D341Med (cell line): Measurements from ENCODE around the gene KDM4F.
"Not testable (repeated sequence)": the region's sequence is repeated elsewhere in the genome, so short reads cannot be mapped to it uniquely, and the experiment has no call there.

Experiments used
- DNase-seq: peaks from one replicate; pipeline ENCODE4 v3.0.0; 2012; ENCODE audit warnings: low spot score

KDM4F gene

DNA sequence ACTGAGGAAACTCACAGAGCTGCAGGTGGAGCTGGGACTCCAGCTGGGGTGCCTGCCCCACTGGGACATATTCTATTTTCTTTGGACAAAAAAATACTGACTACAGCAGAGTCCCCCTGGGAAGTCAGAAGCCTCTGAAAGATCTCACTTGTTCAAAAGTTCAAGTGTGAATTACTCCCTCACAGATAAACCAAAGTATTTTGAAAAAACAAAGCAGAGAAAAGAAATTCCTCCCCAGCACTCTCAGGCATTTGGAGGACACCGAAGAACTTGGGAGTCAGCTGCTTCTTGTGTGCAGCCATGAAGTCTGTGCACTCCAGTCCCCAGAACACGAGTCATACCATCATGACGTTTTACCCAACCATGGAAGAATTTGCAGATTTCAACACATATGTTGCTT is at the start of gene KDM4F:
Gene KDM4F, plus strand, starts transcription at position 301 of the 400 bp plus-strand sequence.
- DNase-seq = not testable (repeated sequence)

DNA sequence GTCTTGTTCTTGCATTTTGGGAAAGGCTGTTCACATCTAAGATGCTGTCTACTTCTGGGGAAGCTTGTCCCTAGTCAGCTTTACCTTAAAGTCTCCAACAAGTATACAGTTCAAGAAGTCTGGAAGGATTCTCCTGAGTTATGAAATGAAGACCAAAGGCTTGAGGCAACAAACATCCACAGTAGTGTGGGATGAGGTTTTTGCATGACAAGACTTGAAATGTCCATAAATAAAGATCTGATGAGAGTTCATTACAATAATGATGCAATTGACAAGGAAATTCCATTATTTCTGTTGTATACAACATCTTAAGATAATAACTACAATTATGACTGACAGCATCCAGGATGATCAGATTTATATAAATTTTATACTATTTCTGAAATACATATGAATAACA is 45.5 kb upstream of the KDM4F start:
- DNase-seq = no peak

DNA sequence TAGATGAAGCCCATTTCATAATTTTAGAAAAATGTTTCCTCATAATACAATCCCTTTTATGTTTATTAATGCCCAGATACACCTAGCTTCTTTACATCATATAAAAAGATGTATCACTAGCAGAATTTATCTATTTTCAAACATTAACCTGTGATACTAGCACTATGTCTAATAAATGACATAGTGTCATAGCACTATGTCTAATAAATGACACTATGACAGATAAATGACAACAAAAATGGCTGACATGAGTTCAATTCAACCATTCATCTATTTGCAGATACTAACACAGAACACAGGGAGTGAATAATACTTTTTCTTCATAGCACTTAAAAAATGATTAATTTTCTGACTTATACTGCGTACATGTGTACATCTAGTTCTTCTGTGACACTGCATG is 43.6 kb upstream of the KDM4F start:
- no peak for DNase-seq

DNA sequence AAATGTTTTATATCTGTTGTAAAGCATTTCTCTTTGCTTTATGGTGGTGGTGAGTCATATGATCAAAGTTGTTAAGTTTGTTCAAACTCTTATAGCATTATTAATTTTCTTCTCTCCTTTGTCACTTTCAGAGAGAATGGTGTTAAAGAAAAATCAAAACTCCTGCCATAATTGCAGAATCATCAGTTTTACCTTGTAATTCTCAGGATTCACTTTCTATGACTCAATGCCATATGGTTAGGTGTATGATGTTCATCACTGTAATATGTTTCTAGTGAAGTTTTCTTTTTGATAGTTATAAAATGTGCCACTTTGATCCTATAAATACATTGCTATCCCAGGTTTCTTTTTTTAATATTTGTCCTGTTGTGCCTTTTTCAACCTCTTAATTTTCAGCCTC is 37.8 kb upstream of the KDM4F start:
- DNase-seq = no peak

DNA sequence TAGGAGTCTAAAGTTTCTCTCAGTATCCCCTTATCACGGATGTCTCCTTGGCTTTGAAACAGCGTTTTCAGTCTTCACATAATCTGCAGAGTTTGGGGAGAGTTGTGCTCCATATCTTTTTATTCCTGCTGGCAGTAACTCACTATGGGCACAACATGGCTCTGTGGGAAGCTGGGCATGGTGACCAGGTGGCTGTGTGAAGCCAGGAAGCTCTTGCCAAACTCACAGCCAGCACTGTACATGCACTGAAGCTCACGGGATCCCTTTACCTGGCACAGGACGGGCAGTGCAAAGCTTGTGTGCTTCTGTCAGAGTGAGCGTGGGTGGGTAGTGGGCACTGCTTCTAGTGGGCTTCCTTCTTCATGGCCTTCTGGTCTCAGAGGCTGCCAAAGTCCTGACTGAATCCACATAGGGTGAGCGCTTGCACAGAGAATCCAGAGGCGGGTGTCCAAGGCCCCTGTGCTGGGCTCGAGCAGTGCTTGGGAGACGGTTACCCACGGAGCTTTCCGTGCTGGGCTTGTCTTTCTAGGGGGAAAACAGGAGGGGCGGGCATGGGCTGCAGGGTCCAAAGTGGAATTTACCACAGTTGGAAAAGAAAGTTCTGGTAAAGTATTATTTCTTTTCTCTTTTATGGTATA is 34.9 kb upstream of the KDM4F start:
- DNase-seq = no peak

DNA sequence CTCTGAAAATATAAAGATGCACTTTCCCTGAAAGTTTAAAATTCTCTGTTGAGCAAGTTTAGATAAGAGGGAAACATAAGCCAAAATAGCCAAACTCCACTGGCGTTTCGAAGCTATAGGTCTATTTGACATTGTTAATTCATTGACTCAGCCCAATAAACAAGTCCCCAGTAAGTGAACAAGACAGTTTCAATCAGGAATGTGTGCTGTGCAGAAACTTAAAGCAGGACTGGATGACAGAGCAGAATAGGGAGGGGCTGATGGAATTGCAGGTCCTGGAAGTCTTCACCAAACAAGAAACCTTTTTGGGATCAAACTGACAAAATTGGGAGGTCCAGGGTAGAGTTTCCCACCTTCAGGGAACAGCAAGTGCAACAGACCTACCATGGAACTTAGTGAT is 33.1 kb upstream of the KDM4F start:
- no peak for DNase-seq

DNA sequence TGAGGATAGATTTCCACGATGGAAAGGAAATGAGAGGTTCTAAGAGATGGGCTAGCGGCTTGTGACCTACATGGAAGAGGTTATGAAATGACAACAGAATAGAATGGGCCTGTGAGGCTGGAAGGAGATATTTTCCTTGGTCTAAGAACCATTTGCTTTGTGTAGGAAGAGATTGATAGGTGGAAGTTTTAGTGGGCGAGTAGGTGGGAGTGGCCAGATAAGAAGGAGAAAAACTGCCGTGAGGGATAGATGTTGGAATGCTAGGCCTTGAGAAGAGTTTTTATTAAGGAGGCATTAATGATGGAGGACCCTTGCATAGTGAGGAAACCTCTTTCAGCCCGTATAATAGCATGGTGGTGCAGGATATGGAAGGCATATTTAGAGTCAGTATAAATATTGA is 27.8 kb upstream of the KDM4F start:
- DNase-seq = not testable (repeated sequence)

DNA sequence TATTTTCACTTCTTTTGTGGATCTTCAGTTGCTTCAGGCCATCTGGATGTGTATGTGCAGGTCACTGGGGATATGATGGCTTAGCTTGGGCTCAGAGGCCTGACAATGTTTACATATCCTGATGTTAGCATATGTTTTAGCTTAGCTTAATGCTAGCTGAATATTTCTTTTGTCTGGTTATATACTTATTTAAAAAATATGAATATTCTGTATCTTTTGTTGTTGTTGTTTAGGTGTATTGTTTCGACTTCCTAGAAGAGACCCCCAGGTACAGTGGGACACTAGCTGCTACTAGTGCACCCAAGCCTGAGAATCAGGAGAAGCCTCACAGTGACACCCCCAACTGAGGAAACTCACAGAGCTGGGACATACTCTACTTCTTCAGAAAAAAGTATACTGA is 24.3 kb upstream of the KDM4F start, which contains the start of gene KDM4E:
Gene KDM4E, plus strand, starts transcription at position 301 of the 400 bp plus-strand sequence. CDS start 300 bp downstream, outside the sequence.
- DNase-seq = no peak

DNA sequence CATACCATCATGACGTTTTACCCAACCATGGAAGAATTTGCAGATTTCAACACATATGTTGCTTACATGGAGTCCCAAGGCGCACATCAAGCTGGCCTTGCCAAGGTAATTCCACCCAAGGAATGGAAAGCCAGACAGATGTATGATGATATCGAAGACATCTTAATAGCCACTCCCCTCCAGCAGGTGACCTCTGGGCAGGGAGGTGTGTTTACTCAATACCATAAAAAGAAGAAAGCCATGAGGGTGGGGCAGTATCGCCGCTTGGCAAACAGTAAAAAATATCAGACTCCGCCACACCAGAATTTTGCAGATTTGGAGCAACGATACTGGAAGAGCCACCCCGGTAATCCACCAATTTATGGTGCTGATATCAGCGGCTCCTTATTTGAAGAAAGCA is 23.6 kb upstream of the KDM4F start:
- not testable (repeated sequence) for DNase-seq

DNA sequence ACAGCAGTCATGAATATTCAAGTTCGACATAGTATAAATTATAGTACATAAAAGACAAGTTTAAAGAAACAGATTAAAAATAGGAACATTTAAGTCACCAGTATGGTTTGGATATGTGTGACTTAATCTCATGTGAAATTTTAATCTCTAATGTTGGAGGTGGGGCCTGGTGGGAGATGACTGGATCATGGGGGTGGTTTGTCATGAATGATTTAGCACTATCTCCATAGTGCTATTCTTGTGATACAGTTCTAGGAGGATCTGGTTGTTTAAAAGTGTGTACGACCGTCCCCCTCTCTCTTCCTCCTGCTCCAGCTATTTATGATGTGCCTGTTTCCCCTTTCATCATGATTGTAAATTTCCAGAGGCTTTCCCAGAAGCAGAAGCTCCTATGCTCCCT is 20.9 kb upstream of the KDM4F start:
- no peak for DNase-seq

DNA sequence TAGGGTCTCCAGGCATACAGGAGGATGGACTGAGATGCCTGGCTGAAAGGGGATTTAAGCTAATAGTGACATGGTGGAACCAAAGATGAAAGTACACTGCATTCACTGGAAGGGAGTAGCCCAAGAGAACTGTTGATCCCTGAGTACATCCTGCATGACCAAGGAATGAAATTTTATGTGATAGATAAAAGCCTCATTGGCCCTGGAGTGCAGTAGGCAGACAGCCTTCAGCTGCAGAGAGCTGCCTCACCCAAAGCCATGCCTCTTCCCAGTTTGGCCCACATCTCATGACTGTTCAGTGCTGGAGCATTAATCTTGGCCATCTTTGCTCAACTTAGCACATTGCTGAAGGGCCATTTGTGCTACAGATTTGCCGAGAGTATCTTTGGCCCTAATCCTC is 16.2 kb upstream of the KDM4F start:
- no peak for DNase-seq

DNA sequence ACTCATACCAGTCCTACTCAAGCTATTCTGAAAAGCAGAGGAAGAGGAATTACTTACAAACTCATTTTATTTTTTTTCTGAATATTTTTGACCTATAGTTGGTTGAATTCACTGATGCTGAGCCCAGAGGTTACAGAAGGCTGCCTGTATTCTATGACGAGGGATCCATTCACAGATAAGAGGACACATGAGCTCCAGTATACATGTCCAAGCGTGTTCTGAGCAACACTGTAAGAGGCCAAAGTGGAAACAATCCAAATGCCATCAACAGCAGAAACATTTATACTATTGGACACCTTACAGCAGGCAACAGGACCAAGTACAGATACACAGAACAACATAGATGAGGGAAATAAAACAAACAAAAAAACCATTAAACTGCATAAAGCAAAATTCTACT is 13.9 kb upstream of the KDM4F start:
- no peak for DNase-seq

DNA sequence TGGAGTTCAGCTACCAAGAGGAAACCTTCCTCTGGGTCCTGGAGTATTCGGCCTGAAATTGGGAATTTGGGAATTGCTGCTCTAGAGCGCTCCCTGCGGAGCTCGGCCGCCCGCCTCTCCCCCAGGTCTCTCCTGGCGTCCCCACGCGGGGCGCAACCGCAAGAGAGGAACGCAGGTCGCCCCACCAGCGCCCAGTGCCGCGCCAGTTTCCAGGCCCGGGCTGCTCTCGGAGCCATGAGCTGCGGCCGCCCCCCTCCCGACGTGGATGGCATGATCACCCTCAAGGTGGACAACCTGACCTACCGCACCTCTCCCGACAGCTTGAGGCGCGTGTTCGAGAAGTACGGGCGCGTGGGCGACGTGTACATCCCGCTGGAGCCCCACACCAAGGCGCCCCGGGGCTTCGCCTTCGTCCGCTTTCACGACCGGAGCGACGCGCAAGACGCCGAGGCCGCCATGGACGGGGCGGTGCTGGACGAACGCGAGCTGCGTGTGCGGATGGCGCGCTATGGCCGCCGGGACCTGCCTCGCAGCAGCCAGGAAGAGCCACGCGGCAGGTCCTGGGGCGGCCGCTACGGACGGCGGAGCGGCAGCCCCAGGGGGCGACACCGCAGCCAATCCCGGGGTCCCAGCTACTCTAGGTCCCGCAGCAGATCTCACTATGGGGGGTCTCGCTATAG is 11.7 kb upstream of the KDM4F start:
- DNase-seq = not testable (repeated sequence)

DNA sequence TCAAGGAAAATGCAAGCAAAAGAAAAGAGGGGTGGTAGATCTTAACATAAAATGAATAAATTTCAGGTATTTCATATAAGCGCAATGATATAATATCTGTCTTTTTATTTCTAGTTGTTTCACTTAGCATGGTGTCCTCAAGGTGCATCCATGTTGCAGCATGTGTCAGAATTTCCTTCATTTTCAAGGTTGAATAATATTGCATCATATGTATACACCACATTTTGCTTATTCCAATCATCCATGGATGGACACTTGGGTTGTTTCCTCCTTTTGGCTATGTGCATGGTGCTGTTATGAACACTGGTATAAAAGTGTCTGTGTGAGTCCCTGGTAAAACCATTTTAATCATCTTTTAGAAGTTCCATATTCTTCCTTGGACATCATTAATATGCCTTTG is 7.0 kb upstream of the KDM4F start:
- DNase-seq = no peak

DNA sequence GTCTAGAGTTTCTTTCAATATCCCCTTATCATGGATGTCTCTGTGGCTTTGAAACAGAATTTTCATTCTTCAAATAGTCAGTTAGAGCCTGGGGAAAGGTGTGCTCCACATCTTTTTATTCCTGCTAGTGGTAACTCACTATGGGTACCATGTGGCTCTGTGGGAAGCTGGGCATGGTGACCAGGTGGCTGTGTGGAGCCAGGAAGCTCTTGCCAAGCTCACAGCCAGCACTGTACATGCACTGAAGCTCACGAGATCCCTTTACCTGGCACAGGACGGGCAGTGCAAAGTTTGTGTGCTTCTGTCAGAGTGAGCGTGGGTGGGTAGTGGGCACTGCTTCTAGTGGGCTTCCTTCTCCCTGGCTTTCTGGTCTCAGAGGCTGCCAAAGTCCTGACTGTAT is 6.3 kb upstream of the KDM4F start:
- no peak for DNase-seq

DNA sequence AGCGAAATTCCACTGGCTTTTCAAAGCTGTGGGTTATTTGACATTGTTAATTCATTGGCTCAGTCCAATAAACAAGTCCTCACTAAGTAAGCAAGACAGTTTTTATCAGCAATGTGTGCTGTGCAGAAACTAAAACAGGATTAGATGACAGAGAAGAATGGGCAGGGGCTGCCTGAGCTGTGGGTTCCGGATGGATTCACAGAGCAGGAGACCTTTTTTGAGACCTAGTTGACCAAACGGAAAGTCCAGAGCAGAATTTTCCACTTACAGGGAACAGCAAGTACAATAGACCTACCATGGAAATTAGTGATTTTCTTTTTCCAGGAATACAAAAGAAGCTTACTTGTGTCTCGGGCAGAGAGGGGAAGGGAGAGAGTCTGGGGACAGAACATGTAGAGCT is 5.2 kb upstream of the KDM4F start:
- DNase-seq = no peak

DNA sequence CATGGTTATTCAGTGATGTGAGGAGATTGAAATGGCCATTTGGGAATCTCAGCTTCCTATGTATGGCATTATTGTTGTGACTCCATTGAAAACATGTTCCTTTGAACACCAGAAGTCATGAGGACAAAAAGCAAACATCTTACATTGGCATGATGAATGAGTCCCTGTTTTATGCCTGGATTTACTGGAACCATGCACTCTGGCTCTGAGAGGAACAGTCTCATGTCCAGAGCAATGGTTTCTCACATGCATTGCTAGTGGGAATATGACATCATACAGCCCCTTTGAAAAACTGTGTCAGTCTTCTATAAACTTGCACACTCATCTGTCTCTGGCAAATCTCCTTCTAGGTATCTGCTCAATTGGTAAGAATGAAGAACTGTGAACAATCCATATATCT is 3.4 kb upstream of the KDM4F start:
- no peak for DNase-seq

DNA sequence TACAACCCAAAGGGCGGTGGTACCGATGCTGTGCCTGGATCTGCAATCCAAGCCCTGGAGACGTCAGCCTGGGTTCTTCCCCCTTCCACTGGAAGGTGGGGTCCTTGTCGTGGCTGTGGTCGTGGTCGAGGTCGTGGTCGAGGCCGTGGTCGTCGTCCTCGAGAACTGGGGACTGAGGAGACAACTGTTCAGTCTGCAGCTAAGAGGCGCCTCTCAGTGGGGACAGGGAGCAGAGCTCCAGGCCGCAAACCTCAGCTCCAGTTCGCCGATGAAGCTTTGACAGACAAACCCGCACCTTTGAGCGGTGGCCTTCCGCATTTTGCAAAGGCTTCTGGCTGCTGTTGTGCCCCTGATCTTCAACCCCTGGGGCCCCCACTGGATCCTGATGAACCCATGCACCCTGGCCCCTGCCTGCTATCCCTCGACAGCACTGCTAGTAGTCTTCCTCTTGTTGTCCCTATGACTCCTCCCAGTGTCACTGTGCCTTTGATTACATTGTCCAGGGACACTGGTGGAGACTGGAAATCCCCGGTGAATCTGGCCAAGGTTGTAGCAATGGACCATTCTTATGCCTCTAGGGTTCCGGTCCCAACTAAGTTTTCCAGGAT is 1.5 kb downstream of the KDM4F start:
- no peak for DNase-seq

DNA sequence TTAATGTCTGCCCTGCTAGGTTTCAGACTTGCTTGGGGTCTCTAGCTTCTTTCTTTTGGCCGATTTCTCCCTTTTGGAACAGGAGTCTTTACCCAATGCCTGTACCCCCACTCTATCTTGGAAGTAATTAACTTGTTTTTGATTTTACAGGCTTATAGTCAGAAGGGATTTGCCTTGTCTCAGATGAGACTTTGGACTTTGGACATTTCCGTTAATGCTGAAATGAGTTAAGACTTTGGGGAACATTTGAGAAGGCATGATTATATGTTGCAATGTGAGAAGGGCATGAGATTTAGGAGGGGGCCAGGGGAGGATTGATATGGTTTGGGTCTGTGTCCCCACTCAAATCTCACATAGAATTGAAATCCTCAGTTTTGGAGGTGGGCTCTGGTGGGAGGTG is 5.1 kb downstream of the KDM4F start:
- DNase-seq = no peak

DNA sequence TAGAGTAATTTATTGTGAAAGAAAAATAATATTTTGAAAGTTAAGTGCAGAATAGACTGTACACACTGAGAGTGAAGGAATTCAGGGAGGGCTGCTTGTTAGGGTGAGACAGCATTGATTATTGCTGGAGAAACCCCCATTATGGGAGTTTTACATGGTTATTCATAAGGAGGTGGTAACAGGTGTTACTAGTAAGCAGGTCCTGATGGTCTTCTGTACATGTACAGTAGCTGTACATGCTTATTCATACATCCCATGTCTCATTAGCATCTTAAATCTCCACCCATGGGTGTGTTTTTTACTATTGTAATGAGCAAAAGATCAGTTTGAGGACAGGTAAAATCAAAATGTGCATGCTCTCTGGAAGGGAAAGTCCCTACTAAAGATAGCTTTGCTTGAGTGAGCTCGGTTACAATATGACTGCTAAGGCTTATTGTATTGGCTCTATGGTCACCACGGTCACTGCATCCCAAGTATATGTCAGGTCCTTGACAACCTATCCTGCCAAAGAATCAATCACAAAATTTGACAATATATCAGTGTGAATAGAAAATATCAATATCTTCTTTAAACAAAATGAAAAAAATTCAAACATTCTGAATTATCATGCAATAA is 6.2 kb downstream of the KDM4F start:
- no peak for DNase-seq

DNA sequence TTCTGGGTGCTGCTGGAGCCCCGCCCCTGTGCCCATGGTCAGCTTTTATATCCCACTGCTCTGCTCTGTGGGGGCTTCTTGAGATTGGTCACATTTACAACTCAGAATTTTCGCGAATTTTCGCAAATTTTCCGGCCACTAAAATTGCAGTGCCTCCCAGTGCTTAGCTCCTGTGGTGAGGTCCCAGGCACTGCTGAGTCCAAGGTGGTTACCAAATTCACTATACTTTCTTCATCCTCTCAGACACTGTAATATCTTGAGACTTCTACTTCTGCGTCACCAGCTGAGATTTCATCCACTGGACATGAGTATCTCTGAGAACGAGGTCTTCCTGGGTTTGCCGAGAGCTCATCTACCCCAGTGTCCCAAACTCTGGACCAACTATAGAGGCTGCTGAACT is 8.7 kb downstream of the KDM4F start:
- DNase-seq = no peak

DNA sequence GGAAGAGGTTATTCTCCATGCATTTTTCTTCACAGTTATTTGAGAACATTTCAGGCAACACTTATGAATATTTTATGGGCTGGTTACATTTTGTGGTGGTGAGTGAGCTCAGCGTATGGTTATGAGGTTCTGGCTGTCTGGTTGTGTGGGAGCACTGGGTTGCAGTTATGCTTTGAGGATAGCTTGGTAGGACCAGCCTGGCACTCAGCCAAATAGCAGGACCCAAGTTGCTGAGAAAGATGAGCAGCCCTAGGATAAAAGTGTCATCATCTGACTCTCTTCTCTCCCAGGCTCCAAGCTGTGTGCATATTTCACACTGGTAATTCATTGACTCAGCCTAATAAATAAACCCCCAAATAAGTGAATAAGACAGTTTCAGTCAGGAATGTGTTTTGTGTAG is 9.4 kb downstream of the KDM4F start:
- DNase-seq = no peak

DNA sequence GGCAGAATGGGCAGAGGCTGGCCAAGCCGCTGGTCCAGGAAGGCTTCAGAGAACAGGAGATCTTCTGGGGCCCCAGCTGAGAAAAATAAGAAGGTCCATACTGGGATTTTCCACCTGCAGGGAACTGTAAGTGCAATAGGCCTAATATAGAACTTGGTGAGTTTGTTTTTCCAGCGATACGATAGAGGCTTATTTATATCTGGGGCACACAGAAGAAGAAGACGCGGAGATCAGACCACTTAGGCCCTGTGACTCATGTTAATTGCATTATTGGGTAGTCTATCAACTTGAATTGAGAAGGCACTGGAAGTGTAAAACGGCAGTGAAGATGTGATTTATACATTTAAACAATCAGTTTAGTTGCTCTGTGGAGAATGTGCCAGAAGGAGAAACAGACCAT is 9.8 kb downstream of the KDM4F start:
- DNase-seq = no peak
